Measurements from ENCODE around the gene CBL.

Gene CBL

DNA sequence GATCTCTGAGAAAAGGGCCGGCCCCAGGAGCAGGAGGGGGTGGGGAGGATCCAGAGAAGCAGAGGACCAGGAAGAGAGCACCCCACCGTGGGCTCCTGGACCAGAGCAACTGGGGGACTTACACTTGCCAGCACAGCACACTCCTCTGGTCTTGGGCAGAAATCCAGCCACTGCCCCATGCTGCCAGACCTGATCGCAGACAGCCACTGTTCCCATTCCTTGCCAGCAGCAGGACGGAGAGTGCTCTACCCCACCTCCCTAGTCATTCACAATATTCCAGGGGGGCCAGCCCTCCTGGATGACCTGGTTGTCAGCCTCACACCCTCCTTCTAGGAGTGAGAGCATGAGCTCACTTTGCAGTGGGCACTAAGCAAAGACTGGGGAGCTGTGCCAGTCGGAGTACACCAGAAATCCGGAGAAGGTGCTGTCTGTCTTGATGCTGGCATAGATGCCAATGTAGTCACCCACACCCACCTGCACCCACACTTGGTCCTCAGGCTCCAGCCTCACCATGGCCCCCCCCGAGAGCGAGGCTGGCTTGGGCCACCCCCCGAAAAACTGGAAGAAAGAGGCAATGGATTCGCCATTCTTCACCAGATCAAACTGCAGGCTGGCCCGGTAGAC is 132.9 kb downstream of the CBL start:
- Histone ChIP-seq H3K36me3 (ENCODE audit: insufficient read depth, low read length) (peaks cover 29% of the 10 kb centered on the region), H2AFZ (ENCODE audit: low read depth, low read length) (no peak overlapping the region), H3K79me2 (ENCODE audit: insufficient read depth, low read length) (peaks cover 32% of the 10 kb centered on the region), H3K4me1 (ENCODE audit: insufficient read depth, low read length) (peaks cover 34% of the 10 kb centered on the region), H3K27me3 (ENCODE audit: insufficient read depth, low read length, poor library complexity) (no peaks in the 10 kb centered on the region), H3K27ac (ENCODE audit: low read length) (no peak overlapping the region), H3K9ac (ENCODE audit: low read depth, low read length) (no peak overlapping the region), H3K9me3 (ENCODE audit: insufficient read depth, low read length, severe bottlenecking) (no peaks in the 10 kb centered on the region), H3K4me2 (ENCODE audit: insufficient read depth, low read length) (no peak overlapping the region), H3K4me3 (ENCODE audit: low read depth in 1 of 2, low read length in 2 of 2) (no peak overlapping the region), H4K20me1 (ENCODE audit: insufficient read depth, low read length) (peaks cover 9% of the 10 kb centered on the region; the same call in 1 of the 2 replicates)
- DNase-seq (no peak), ATAC-seq (ENCODE audit: insufficient read depth, low read depth) (no peak)
- TF ChIP-seq CTCF (IDR thresholded peaks at IDR 0.05; ENCODE audit: borderline replicate concordance, extremely low read depth, low read length, poor library complexity, severe bottlenecking) (no peak), EZH2 (IDR thresholded peaks at IDR 0.05; ENCODE audit: borderline replicate concordance, low read depth, low read length, severe bottlenecking) (no peak)

GRCh38 chr11:119339589-119340334 is 133.6 kb downstream of the CBL start:
- peaks cover 12% of the 10 kb centered on the region; the same call in 1 of the 2 replicates for H4K20me1 ChIP-seq (ENCODE audit: insufficient read depth, low read length)
- ATAC-seq (ENCODE audit: insufficient read depth, low read depth) (no peak), DNase-seq (no peak)
- H2AFZ ChIP-seq (ENCODE audit: low read depth, low read length) = no peak overlapping the region
- no peak overlapping the region for H3K9ac ChIP-seq (ENCODE audit: low read depth, low read length)
- H3K36me3 ChIP-seq (ENCODE audit: insufficient read depth, low read length) = peaks cover 29% of the 10 kb centered on the region
- peaks cover 33% of the 10 kb centered on the region for H3K4me1 ChIP-seq (ENCODE audit: insufficient read depth, low read length)
- peaks cover 27% of the 10 kb centered on the region for H3K79me2 ChIP-seq (ENCODE audit: insufficient read depth, low read length)
- no peaks in the 10 kb centered on the region for H3K27me3 ChIP-seq (ENCODE audit: insufficient read depth, low read length, poor library complexity)
- no peak overlapping the region for H3K4me3 ChIP-seq (ENCODE audit: low read depth in 1 of 2, low read length in 2 of 2)
- H3K9me3 ChIP-seq (ENCODE audit: insufficient read depth, low read length, severe bottlenecking) = no peaks in the 10 kb centered on the region
- H3K4me2 ChIP-seq (ENCODE audit: insufficient read depth, low read length) = no peak overlapping the region
- TF ChIP-seq EZH2 (IDR thresholded peaks at IDR 0.05; ENCODE audit: borderline replicate concordance, low read depth, low read length, severe bottlenecking) (no peak), CTCF (IDR thresholded peaks at IDR 0.05; ENCODE audit: borderline replicate concordance, extremely low read depth, low read length, poor library complexity, severe bottlenecking) (peak; percentile 19)
- H3K27ac ChIP-seq (ENCODE audit: low read length) = no peak overlapping the region

DNA sequence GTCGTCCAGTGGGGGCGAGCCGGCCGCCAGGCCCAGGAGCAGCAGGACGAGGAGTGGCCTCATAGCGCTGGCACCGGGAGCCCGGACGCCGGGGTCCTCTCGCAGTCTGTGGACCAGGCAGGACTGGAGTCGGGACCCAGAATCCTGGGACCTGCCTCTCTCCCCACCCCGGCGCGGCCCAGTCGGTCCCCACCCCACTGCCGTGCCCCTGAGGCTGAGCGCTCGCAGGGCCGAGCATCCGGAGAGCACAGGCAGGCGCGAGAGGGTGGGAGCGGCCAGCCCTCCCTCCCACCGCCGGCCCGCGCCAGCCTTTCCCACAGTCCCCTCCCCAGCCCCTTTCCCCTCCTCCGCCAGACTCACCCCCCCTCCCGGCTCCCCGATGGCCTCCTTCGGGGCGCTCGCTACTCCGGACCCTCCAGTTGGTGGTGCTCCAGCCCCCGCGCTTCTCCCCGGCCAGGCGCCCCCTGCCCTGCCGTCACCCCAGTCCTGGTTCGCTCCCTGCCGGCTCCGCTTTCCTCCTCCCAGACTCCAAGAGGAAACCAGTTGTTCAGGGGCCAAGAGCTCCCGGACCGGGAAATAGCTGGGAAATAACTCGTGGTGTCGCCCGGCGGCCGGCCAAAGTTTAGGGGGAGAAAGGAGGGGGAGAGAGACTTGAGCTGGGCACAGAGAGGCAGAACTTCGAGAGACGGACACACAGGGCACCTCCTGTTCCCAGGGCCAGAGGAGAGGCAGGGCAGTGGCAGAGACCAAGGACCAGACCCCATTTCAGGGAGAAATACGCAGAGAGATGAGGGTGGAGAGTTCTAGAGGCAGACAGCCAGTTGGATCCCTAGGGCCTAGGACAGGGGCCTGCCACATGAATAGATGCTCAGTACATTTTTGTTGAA is 134.4 kb downstream of the CBL start, which contains the start of gene C1QTNF5:
TSS of gene C1QTNF5 (minus strand) at position 549 of the 887 bp plus-strand sequence. CDS start at position 63, 486 bp downstream.
- H3K9me3 ChIP-seq (ENCODE audit: insufficient read depth, low read length, severe bottlenecking) = no peaks in the 10 kb centered on the region
- H3K9ac ChIP-seq (ENCODE audit: low read depth, low read length) = no peak within 1 kb of the TSS
- no peak within 1 kb of the TSS for H3K27ac ChIP-seq (ENCODE audit: low read length)
- H2AFZ ChIP-seq (ENCODE audit: low read depth, low read length) = no peak within 1 kb of the TSS
- TF ChIP-seq EZH2 (IDR thresholded peaks at IDR 0.05; ENCODE audit: borderline replicate concordance, low read depth, low read length, severe bottlenecking) (no peak), CTCF (IDR thresholded peaks at IDR 0.05; ENCODE audit: borderline replicate concordance, extremely low read depth, low read length, poor library complexity, severe bottlenecking) (no peak)
- H3K27me3 ChIP-seq (ENCODE audit: insufficient read depth, low read length, poor library complexity) = no peaks in the 10 kb centered on the region
- H3K79me2 ChIP-seq (ENCODE audit: insufficient read depth, low read length) = peaks cover 19% of the 10 kb centered on the region
- peaks cover 26% of the 10 kb centered on the region for H3K36me3 ChIP-seq (ENCODE audit: insufficient read depth, low read length)
- peaks cover 25% of the 10 kb centered on the region for H3K4me1 ChIP-seq (ENCODE audit: insufficient read depth, low read length)
- ATAC-seq (ENCODE audit: insufficient read depth, low read depth) (no peak), DNase-seq (no peak)
- peaks cover 6% of the 10 kb centered on the region; the same call in 1 of the 2 replicates for H4K20me1 ChIP-seq (ENCODE audit: insufficient read depth, low read length)
- no peak within 1 kb of the TSS for H3K4me2 ChIP-seq (ENCODE audit: insufficient read depth, low read length)
- no peak within 1 kb of the TSS for H3K4me3 ChIP-seq (ENCODE audit: low read depth in 1 of 2, low read length in 2 of 2)
